NCI-H226 (cell line): ENCODE measurements around the gene EVA1C.
"Not testable (repeated sequence)": the region's sequence is repeated elsewhere in the genome, so short reads cannot be mapped to it uniquely, and the experiment has no call there.

Experiments
- DNase-seq: peaks from one replicate; pipeline ENCODE4 v3.0.0-alpha.2; 2015

EVA1C gene

DNA sequence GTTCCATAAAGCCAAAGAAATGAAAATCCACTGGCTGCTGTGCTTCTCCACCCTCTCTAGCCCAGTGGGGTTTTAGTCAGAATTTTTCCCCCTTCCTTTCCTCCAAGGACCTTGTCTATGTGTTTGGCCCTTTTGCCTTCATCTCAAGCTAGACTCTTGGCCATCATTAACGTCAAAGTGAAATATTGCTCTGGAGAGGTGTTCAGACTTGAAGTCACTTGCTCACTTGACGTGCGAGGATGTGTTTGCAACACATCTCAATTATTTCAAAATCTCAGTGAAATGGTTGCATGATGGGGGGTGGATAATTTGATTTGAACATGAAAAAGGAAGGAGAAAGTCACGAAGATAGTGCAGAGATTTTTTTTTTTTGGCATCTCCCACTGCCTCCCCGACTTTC lies 13.6 kb downstream of the EVA1C start:
- no peak for DNase-seq

DNA sequence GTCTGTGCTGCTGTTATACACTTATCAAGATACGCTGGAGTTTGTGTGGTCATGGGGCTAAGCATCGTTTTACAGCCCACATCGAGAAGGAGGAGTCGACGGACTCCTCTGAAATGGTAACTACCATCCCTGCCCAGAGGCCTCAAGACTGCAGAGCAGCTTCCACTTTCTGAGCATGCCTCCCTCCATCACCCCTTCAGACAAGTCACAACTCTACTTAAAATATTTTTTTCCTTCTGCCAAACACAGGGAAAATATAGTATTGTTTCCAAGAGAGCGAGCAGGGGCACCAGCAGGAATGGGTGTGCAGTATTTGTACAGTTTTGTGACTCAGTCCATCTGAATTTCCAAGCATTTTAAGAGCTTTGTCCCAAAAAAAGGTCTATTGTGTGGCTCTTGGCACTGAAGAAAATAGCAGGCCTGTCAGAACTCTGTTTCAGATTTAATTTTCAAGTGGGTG lies 14.1 kb downstream of the EVA1C start:
- DNase-seq: no peak

DNA sequence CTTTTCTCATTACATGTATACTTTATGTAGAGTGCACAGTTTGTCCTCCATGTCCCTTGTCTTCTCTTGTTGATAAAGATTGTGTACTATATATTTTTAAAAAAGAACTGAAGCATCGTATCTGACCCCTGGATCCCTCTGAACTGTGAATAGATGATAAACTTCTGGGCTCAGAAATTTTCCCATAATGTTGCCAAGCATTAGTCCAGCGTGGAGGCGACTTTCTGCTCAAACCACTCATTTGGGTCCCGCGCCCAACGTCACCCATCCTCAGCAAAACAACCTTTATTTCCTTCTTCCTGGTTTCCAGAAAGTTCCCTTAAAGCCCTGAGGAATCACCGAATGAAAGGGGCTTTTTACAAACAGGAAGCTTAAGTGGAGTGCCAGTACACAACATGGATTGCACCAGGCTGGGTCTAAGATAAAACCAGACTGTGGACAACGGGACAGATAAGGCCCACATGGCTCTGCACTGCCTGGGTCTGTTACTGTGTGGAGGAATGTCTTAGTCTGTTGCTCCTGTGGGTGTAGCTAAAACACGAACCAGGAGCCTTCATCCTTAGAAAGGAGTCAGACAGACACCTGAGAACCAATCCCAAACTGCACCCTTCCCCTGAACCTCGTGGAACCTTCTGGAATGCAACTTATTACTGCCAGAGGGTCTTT lies 15.6 kb downstream of the EVA1C start:
- DNase-seq: no peak

DNA sequence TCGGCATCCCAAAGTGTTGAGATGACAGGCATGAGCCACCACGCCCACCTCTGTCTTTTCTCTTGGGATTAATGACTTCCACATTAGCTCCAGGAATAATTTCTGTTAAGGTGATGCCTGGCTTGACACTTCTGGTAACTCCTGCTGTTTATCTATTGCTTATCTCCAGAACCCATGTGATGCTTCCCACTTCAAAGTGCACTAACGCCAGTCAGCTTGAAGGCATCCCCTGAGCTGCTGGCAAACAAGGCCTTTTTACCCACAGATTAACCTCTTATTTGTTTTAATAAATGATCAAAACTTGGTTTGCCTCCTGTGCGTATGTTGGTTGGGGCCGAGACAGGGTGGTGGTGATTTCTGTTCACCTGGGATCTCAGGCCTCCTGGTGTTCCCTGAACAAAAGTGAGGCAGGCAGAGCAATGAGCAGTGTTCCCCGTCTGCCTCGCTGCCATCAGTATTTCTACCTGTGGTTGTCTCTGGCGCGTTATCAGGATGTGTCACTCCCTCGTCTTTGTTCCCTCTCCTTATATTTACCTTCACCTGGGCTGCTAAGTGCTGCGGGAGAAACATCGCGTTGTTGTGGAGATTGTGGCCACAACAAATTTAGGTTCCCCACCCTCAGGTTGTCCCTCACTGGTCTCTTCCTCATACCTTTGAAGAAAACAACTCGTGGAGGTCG lies 20.6 kb downstream of the EVA1C start:
- peak; percentile 85 for DNase-seq

DNA sequence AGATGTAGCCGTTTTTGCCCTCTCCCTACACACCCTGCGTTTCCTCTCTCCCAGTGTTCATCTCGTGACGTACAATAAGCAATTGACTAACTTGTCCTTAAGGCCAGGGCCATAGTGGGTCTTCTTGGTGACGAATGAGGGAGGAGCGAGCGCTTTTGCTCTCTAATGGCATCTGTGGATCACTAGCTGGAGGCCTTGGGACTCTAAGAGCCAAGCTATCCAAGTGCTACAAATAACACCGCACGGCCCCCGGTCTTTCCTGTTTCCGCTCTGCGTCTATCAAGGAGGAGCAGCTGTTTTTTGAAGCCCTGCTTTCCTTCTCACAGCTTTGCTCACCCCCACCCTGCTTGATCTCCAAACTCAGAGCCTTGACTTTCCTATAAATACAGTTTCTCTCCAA lies 25.2 kb downstream of the EVA1C start:
- DNase-seq: no peak

DNA sequence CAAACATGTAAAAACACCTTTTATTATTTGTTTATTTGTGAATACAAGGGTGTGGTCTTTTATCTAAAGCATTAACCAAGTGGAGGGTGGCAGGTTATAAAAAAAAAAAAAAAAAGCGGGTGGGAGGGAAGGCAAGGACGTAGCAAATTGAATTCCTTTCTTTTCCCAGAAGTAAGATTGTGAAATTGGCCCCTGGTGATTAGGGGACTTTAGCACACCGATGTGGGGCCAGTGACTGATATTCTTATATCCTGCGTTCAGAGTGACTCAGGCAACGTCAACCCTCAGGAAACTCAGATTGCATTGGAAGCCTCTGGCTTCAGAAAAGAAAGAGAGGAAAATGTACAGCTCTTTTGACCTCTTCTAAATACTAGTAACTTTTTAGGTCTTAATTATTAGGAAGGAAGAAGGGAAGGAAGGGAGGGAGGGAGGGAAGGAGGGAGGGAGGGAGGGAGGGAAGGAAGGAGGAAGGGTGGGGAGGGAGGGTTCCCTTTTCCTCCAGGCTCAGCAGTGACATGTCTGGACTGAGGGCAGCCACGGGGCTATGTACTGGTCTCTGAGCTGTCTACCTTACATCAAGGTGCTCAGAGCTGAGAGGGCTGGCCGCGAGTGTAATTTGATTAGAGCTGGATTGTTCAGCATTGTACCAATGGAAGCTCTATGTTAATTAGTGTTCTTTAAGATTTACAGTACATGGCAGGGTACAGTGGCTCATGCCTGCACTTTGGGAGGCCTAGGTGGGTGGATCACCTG lies 30.2 kb downstream of the EVA1C start:
- peak; percentile 72 for DNase-seq

DNA sequence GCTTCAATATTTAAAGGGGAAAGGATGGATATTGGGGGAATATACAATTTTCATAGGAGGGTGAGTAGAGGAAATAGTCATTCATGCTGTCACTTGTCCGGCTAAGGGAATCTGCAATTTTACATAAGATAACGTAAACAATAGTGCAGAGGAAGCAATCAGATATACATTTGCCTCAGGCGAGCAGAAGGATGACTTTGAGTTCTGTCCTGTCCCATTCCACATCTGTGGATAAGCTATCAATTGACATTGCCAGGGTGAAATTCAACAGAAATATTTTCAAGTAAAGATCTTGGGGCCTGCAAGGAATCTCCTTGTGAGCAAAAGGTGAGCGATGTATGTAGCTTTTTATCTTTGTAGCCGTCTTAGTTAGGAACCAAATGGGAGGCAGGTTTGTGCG lies 32.6 kb downstream of the EVA1C start:
- DNase-seq: no peak

DNA sequence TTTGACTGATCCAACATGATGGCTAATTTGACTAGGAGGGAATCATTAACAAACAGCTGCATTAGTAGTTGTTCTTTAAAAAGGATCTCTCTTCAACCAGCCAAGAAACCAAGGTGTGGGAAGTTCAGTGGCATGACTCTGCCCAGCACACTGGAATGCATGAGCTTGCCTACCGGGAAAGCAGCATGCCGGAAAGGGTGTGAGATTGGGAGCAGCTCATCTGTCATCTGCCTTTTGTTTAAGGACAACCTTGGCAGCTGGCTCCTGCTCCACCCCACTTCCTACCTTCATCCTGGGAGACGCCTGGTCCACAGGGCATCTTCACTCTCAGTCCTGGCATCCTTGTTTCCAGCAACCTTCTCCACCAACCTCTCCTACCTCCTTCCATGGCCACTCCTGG lies 33.9 kb downstream of the EVA1C start:
- not testable (repeated sequence) for DNase-seq

DNA sequence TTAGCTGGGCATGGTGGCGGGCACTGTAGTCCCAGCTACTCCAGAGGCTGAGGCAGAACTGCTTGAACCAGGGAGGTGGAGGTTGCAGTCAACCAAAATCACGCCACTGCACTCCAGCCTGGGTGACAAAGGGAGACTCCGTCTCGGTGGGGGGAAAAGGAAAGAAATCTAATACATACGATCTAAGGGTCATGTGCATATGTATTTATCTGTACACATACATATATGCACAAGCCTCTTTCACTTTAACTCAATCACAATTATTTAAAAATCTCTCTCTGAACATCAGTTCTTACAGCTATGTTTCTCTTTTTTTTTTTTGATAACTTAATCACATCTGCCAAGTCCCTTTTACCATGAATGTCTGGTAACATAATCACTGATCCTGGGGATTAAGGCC lies 34.7 kb downstream of the EVA1C start:
- DNase-seq: no peak

DNA sequence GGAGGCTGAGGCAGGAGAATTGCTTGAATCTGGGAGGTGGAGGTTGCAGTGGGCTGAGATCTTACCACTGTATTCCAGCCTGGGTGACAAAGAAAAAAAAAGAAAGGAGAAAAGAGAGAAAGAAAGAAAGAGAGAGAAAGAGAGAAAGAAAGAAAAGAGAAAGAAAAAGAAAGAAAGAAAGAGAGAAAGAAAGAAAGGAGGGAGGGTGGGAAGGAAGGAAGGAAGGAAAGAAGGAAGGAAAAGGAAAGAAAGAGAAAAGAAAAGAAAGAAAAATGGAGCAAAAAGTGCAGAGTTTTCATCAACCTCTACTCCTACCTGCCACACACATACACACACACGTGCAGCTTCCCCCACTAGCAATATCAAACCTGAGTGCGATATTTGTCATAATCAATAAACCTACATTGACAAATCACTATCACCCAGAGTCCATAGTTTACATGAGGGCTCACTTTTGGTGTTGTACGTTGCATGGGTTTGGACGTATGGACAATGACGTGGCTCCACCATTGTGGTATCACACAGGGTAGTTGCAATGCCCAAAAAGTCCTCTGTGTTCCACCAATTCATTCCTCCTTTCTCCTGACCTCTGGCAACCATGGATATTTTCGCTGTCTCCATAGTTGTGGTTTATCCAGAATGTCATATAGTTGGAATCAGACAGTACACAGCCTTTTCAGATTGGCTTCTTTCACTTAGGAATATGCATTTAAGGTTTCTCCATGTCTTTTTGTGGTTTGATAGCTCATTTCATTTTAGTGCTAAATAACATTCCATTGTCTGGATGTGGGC lies 36.5 kb downstream of the EVA1C start:
- DNase-seq: no peak

DNA sequence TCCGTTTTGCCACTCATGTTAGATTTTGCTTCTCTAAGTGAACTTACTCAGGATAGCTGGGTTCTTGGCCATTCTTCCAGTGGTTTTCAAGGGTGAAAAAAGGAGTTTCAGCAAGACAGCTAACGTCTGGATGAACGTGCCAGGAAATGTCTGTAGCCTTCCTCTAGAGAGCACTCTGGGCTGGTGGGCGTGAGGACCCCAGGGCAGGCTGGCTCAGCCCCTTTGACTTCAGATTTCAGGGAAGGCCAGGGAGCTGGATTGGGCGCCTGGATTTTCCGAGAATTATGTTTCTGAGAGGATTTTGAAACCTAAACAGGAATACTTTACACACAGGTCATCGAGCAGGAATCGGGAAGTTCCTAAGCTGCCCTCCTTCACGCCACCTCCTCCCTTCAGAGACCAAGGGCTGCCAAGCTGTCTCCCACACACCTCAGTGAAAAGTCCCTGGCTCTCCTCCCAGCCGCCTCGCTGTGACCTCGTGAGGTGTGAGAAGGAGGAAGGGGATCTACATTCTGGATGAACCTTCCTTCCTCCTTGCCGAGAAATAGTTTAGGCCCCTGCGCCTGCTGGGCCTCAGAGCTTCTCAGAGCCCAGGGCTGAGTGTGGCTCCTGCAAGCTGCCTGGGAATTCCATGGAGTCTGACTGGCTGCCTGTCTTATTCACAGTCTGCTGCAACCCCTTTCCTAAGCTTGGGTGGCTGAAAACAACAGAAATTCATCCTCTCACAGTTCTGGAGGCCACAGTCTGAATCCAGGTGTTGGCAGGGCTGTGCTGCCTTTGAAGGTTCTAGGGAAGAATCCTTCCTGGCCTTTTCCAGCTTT lies 38.6 kb downstream of the EVA1C start:
- peak; percentile 92 for DNase-seq

DNA sequence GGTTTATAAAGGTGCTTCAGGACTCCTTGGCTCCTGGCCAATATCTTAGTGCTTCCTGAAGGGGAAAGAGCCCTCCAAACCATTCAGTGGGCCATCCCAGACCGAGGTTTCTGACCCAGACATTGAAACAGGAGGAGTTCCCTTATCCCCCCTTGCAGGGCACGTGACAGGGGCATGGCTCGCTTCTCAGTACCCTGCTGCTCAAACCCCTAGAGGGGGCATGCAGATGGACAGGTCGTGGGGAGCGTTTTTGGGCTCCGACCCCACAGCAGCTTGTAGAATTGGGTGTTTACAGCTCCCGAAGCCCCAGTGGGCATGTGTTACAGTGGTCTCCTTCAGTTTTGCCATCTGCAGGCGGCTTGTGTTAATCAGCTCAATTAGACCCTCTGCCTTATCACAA lies 39.7 kb downstream of the EVA1C start:
- not testable (repeated sequence) for DNase-seq

DNA sequence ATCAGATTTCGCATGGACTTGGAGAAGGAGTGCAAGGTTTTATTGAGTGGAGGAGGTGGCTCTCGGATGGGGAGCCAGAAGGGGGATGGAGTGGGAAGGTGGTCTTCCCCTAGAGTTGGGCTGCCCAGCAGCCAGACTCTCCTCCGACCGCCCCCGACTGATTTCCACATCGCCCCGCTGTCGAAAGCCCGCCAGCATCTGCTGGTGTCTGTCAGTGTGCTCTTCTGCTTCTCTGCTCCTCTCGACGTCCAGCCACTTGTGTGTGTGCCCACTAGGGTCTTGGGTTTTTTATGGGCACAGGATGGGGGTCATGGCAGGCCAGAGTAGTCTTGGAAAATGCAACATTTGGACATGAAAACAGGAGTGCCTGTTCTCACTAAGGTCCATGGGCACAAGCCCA lies 40.1 kb downstream of the EVA1C start:
- no peak for DNase-seq

DNA sequence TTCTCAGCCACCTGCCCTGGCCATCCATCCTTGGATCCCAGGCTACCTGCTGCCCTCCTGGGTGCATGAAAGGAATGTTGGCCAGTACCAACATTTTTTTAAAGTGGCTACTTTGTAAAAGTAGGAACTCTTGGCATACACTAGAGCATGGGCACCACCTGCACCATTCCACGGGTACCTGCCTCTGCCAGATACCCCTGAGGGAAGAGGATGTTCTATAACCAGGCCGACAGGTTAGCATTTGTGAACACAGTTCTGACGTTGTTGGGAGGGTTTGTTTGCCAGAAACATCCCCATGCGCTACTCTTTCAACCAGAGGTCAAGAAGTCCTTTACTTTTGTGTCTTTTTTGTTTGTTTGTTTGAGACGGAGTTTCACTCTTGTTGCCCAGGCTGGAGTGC lies 43.0 kb downstream of the EVA1C start:
- no peak for DNase-seq

DNA sequence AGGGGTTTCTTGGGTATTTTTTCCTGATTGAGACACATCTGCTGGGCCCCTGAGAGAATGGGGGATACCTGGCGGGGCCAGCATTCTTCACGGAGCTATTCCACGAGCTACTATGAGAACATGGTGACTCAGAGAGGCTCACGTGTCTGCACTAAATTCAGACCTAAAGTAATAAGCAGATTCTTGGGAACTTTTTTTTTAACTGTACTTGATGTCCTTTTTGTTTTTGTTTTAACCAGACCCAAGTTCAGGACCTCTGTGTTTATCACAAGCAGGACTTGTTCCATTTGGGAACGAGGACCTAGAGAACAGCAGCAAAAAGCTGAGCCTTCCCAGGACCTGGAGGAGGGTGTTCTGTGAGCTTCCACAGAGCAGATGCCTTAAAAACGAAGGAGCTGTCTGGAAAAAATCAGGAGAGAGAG lies 44.0 kb downstream of the EVA1C start:
- peak; percentile 74 for DNase-seq

DNA sequence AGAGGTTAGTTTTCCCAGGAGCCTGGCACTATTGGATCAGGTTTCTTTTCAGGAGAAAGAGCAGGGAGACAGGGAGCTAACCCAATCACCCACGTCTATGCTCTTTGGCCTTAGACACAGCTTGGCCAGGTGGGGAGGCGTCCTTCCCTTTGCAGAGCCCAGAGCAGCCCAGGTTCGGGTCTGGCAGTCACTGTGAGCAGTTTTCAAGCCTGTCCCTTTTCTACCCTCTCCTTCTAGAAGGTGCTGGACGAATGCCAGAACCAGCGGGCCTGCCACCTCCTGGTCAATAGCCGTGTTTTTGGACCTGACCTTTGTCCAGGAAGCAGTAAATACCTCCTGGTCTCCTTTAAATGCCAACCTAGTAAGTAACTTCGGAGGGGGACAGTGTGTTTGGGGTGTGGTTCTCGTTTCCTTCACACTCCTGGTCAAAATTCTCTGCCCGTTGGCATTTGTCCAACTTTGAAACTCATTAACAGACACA lies 44.9 kb downstream of the EVA1C start:
- DNase-seq: no peak

DNA sequence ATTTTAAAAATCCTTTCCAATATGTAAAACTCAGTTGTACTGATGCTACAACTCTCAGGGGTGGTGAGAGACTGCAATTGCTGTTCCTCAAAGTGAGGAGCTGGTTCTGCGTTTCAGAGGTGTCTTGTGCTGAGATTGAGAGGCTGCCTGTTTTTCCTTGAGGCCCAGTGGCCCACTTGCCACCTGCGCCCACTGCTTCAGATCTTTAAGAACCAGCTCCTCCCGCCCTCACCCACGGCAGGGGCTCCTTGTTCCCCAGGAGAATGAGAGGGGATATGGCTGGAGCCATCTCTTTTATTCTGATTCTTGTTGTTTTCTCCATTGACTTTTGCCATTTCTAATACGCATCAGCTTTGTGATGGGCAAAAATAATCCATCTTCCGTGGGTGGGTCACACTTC lies 45.5 kb downstream of the EVA1C start:
- no peak for DNase-seq

DNA sequence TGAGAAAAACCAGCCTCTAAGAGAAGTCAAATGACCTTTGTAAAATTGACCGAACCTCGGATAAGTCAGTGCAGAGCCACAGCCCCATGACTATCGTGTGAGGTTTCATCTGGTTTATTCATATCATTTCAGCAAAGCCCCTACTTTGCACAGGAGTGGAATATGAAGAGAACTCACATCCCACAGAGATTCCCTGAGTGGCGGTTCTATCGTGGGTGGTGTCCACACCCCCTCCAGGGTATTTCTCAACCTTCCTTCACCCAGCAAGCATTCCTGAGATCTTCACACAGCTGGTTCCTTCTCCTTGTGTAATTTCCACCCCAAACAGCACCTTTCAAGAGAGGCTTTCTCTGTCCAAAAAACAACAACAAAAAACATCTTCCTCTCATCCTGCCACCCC lies 47.5 kb downstream of the EVA1C start:
- peak; percentile 35 for DNase-seq

DNA sequence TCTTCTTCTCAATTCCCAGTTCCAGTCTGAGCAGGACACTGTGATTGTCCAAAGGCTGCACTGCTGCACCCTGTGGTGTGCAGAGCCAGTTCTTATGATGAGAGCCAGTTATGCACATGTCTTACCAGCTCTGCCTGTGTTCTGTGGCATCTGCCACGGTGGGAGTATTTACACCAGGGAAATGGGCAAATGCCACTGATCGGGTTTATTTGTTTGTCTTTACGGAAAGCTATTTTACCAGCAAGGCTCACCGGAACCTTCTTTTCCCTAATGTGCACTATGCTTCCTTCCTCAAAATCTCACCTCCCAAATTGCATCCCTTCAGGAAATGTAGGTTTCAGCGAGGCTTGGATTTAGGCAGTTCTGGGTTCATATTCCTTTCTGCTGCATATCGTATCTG lies 49.0 kb downstream of the EVA1C start:
- DNase-seq: no peak

DNA sequence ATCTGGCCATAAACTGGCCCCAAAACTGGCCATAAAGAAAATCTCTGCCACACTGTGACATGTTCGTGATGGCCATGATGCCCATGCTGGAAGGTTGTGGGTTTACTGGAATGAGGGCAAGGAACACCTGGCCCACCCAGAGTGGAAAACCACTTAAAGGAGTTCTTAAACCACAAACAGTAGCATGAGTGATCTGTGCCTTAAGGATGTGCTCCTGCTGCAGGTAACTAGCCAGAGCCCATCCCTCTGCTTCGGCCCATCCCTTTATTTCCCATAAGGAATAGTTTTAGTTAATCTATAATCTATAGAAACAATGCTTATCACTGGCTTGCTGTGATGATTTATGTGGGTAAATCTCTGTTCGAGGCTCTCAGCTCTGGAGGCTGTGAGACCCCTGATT lies 50.1 kb downstream of the EVA1C start:
- DNase-seq: not testable (repeated sequence)

DNA sequence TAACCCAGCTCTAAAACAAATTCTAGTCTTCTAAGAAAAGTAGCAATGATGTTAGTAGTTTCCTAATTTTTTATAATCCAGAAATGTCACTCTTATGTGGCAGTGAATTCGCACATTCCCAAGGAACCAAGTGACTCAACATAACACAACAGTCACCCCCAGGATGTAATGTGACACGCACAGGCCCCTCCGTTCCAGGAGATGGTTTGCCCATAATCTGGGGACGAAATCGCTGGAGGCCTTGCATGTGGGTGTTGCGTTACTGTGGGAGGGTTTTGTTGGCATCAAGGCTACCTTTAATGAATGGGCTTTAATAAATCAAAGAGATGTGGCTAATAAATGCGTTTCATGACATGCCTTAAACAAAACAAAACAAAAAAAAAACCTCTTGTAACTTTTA lies 50.9 kb downstream of the EVA1C start:
- peak; percentile 73 for DNase-seq

DNA sequence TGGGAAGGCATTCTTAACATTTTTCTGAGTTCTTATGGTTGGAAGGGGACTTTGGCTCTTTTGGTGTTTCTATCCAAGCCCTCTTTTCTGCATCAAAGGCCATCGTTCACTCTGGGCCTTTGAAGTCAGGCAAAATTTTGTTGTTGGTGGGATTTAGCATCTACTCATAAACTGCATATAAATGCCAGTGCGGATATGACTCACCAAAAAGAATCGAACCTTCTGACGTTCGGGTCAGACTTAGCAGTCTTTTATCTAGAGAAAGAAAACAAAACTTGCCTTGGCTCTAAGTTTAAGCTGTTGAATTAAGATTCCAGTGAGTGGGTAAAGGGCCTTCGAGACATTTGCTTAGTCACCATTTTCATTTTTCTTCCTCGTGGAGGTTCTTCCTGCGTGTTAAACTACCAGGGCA lies 51.4 kb downstream of the EVA1C start:
- DNase-seq: peak; percentile 95
